Pulmonary artery endothelial cell (primary cell): ENCODE measurements around the gene OMP. TPM values are rescaled to one million over a fixed set of nuclear protein-coding genes. Genes with fewer than 3 reads are reported as not detected.

ENCODE experiments used
- total RNA-seq: library from RNA; depleted of rRNA; stranded (reverse); fragments of >200 nt; gene quantifications from 2 replicates; pipeline ENCODE4 v1.2.3, GENCODE V29; 2014

Gene OMP
- total RNA-seq, 1 donor from 2014 or later: not detected

Other genes starting within 250 kb of the OMP start
- gene ACER3, start 241.9 kb upstream of the OMP start, total RNA-seq: 11.7 and 24.5 TPM in 2 replicates
- not detected in 2 replicates for gene B3GNT6, start 68.4 kb upstream of the OMP start, total RNA-seq
- 7.5 and 9.5 TPM in 2 replicates for gene CAPN5, start 35.9 kb upstream of the OMP start, total RNA-seq
- gene MYO7A, start 25.4 kb downstream of the OMP start, total RNA-seq: 0.13 and 0.18 TPM in 2 replicates
- not detected in 2 replicates for gene GDPD4, start 198.8 kb downstream of the OMP start, total RNA-seq